ENCODE data around the gene CCL17.
"Not testable (repeated sequence)": the region's sequence is repeated elsewhere in the genome, so short reads cannot be mapped to it uniquely, and the experiment has no call there.

CCL17 gene

DNA sequence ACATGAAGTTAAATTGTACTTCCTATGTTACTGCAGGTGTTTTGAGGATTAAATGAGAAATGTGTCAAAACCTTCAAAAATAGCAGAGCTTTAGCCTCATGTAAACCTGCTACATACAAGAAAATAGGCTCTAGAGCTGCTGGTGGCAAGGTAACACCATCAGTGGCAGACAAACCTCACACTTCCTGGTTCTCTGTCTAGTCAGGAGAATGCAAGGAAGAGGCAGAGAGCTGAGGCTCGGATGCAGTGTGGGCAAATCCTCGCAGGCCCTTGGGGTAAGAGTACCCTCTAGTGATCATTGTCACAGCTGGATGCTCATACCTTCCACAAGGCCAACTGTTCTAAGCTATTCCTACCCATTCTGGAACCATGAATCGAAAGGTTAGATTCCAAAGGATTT lies 28.4 kb downstream of the CCL17 start:
- H3K27me3 ChIP-seq (ENCODE audit: insufficient read depth, low read length, poor library complexity) = no peaks in the 10 kb centered on the region
- no peak overlapping the region for H3K56ac ChIP-seq (ENCODE audit: low read length)
- no peak overlapping the region for H3K18ac ChIP-seq (ENCODE audit: low read length)
- H4K8ac ChIP-seq (ENCODE audit: low read depth, low read length) = no peak overlapping the region
- H3K36me3 ChIP-seq (ENCODE audit: control insufficient read depth, insufficient read depth, low read length) = peaks cover 9% of the 10 kb centered on the region
- no peaks in the 10 kb centered on the region for H3K79me1 ChIP-seq (ENCODE audit: low read length)
- H4K5ac ChIP-seq (ENCODE audit: low read length) = no peak overlapping the region
- H3K27ac ChIP-seq (ENCODE audit: low read depth, low read length) = no peak overlapping the region
- H2BK5ac ChIP-seq (ENCODE audit: low read length) = no peak overlapping the region
- H2BK120ac ChIP-seq (ENCODE audit: low read depth, low read length) = no peak overlapping the region
- H3K4ac ChIP-seq (ENCODE audit: low read depth, low read length) = no peak overlapping the region
- no peak overlapping the region for H2BK15ac ChIP-seq (replicated peaks; ENCODE audit: low read depth)
- H2AK5ac ChIP-seq (ENCODE audit: low read length) = no peak overlapping the region
- WGBS (ENCODE audit: extremely low coverage, insufficient coverage, low lambda C conversion rate) = no CpG with 5 or more reads among the region's 3 CpGs
- H3K23ac ChIP-seq (ENCODE audit: low read length) = no peak overlapping the region
- no peak overlapping the region for H3K4me3 ChIP-seq (ENCODE audit: low read length)
- no peak overlapping the region for H3K9ac ChIP-seq (ENCODE audit: low read length)
- no peaks in the 10 kb centered on the region for H3K79me2 ChIP-seq (ENCODE audit: control insufficient read depth, insufficient read depth, low read length)
- no peak overlapping the region for H3K4me2 ChIP-seq (ENCODE audit: low read length)
- no peaks in the 10 kb centered on the region for H3K4me1 ChIP-seq (ENCODE audit: control insufficient read depth, low read depth, low read length)
- DNase-seq = no peak

DNA sequence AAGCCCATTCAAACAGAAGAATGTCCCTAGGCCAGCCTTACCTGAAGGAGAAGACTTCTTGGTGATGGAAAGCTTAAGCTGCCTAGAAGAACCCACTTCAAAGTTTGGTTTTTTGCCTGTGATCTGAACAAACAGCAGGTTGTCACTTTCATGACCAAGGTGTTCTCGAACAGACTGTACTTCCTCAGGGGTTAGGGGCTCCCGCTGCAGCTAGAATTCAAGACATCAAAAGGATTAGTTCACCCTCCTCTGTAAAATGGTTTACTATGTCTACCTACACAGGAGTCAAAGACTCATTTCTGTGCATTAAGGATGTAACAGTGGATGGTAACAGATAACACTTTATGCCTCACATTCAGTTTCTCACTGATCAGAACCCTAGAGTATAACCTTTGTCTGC lies 29.4 kb downstream of the CCL17 start:
- no peak overlapping the region for H3K23ac ChIP-seq (ENCODE audit: low read length)
- H3K4me2 ChIP-seq (ENCODE audit: low read length) = no peak overlapping the region
- no peak overlapping the region for H2BK120ac ChIP-seq (ENCODE audit: low read depth, low read length)
- no peak overlapping the region for H3K4ac ChIP-seq (ENCODE audit: low read depth, low read length)
- no peak overlapping the region for H3K18ac ChIP-seq (ENCODE audit: low read length)
- no peak overlapping the region for H3K56ac ChIP-seq (ENCODE audit: low read length)
- peaks cover 9% of the 10 kb centered on the region for H3K36me3 ChIP-seq (ENCODE audit: control insufficient read depth, insufficient read depth, low read length)
- no CpG with 5 or more reads among the region's 2 CpGs for WGBS (ENCODE audit: extremely low coverage, insufficient coverage, low lambda C conversion rate)
- no peak overlapping the region for H4K8ac ChIP-seq (ENCODE audit: low read depth, low read length)
- H4K5ac ChIP-seq (ENCODE audit: low read length) = no peak overlapping the region
- H3K27me3 ChIP-seq (ENCODE audit: insufficient read depth, low read length, poor library complexity) = no peaks in the 10 kb centered on the region
- H3K79me2 ChIP-seq (ENCODE audit: control insufficient read depth, insufficient read depth, low read length) = no peaks in the 10 kb centered on the region
- H3K4me3 ChIP-seq (ENCODE audit: low read length) = no peak overlapping the region
- no peaks in the 10 kb centered on the region for H3K79me1 ChIP-seq (ENCODE audit: low read length)
- no peak for DNase-seq
- no peak overlapping the region for H3K27ac ChIP-seq (ENCODE audit: low read depth, low read length)
- no peak overlapping the region for H2AK5ac ChIP-seq (ENCODE audit: low read length)
- H2BK15ac ChIP-seq (replicated peaks; ENCODE audit: low read depth) = no peak overlapping the region
- no peak overlapping the region for H2BK5ac ChIP-seq (ENCODE audit: low read length)
- no peak overlapping the region for H3K9ac ChIP-seq (ENCODE audit: low read length)
- no peaks in the 10 kb centered on the region for H3K4me1 ChIP-seq (ENCODE audit: control insufficient read depth, low read depth, low read length)

DNA sequence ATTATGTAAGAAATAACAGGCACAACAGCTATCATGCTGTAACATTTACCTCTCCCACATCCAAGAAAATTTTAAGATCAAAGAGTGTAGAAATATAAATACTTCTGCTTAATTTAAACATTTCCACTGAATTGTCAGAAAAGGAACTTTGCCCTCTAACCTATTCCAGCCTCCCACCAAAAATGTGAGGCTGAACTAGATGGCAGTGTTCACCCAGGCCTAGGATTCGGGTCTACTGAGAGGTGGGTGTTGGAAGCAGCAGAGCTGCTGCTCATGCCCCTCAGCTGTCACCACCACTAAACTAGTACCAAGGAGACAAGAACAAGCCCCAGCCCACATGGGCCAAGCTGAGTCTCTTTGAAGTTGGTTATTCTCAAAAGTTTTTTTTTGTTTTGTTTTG lies 31.3 kb downstream of the CCL17 start:
- no peak overlapping the region for H3K4ac ChIP-seq (ENCODE audit: low read depth, low read length)
- H3K18ac ChIP-seq (ENCODE audit: low read length) = no peak overlapping the region
- WGBS (ENCODE audit: extremely low coverage, insufficient coverage, low lambda C conversion rate) = no CpG with 5 or more reads among the region's 1 CpG
- peaks cover 7% of the 10 kb centered on the region for H3K36me3 ChIP-seq (ENCODE audit: control insufficient read depth, insufficient read depth, low read length)
- no peaks in the 10 kb centered on the region for H3K4me1 ChIP-seq (ENCODE audit: control insufficient read depth, low read depth, low read length)
- no peak overlapping the region for H4K5ac ChIP-seq (ENCODE audit: low read length)
- no peaks in the 10 kb centered on the region for H3K27me3 ChIP-seq (ENCODE audit: insufficient read depth, low read length, poor library complexity)
- DNase-seq = no peak
- no peak overlapping the region for H2BK120ac ChIP-seq (ENCODE audit: low read depth, low read length)
- no peak overlapping the region for H3K9ac ChIP-seq (ENCODE audit: low read length)
- no peak overlapping the region for H4K8ac ChIP-seq (ENCODE audit: low read depth, low read length)
- no peak overlapping the region for H2BK5ac ChIP-seq (ENCODE audit: low read length)
- H3K79me2 ChIP-seq (ENCODE audit: control insufficient read depth, insufficient read depth, low read length) = no peaks in the 10 kb centered on the region
- no peak overlapping the region for H2AK5ac ChIP-seq (ENCODE audit: low read length)
- H3K23ac ChIP-seq (ENCODE audit: low read length) = no peak overlapping the region
- H2BK15ac ChIP-seq (replicated peaks; ENCODE audit: low read depth) = no peak overlapping the region
- H3K4me3 ChIP-seq (ENCODE audit: low read length) = no peak overlapping the region
- no peak overlapping the region for H3K4me2 ChIP-seq (ENCODE audit: low read length)
- H3K79me1 ChIP-seq (ENCODE audit: low read length) = no peaks in the 10 kb centered on the region
- H3K27ac ChIP-seq (ENCODE audit: low read depth, low read length) = no peak overlapping the region
- no peak overlapping the region for H3K56ac ChIP-seq (ENCODE audit: low read length)

DNA sequence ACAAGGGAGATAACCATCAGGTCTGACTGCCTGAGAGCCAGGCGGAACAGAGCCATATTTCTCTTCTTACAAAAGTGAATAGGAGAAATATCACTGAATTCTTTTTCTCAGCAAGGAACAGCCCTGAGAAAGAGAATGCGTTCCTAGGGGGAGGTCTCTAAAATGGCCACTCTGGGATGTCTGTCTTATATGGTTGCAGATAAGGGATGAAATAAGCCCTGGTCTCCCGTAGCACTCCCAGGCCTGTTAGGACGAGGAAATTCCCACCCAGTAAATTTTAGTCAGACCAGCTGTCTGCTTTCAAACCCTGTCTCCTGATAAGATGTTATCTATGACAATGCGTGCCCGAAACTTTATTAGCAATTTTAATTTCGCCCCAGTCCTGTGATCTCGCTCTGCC lies 35.4 kb downstream of the CCL17 start:
- not testable (repeated sequence) for H2BK5ac ChIP-seq (ENCODE audit: low read length); H3K36me3 ChIP-seq (ENCODE audit: control insufficient read depth, insufficient read depth, low read length)

DNA sequence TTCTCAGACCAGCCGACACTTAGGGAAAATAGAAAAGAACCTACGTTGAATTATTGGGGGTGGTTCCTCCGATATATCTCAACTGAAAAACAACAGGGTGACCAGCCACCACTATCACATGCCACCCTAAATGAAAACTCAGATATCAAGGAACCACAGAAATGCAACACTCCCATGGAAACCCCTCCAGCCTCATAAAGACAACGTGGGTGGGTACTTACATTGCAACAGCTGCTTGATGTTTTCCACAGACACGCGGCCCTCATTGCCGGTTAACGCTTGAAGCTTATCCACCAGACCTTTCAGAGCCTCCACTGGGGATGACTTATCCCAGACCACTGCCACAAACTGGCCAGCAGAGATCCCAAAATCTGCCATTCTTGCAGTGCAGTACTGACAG lies 36.0 kb downstream of the CCL17 start:
- not testable (repeated sequence) for H3K4me2 ChIP-seq (ENCODE audit: low read length); H2BK5ac ChIP-seq (ENCODE audit: low read length); H2BK15ac ChIP-seq (replicated peaks; ENCODE audit: low read depth); H3K4me1 ChIP-seq (ENCODE audit: control insufficient read depth, low read depth, low read length); H3K79me2 ChIP-seq (ENCODE audit: control insufficient read depth, insufficient read depth, low read length); H3K27ac ChIP-seq (ENCODE audit: low read depth, low read length); H4K8ac ChIP-seq (ENCODE audit: low read depth, low read length); H4K5ac ChIP-seq (ENCODE audit: low read length); H3K23ac ChIP-seq (ENCODE audit: low read length); H3K4ac ChIP-seq (ENCODE audit: low read depth, low read length); H3K36me3 ChIP-seq (ENCODE audit: control insufficient read depth, insufficient read depth, low read length); H2AK5ac ChIP-seq (ENCODE audit: low read length); H3K4me3 ChIP-seq (ENCODE audit: low read length); H3K18ac ChIP-seq (ENCODE audit: low read length); H3K9ac ChIP-seq (ENCODE audit: low read length); H3K27me3 ChIP-seq (ENCODE audit: insufficient read depth, low read length, poor library complexity); H3K79me1 ChIP-seq (ENCODE audit: low read length); DNase-seq; H3K56ac ChIP-seq (ENCODE audit: low read length); H2BK120ac ChIP-seq (ENCODE audit: low read depth, low read length)
- no CpG with 5 or more reads among the region's 8 CpGs for WGBS (ENCODE audit: extremely low coverage, insufficient coverage, low lambda C conversion rate)

More for the DNA sequence above, 35.4 kb downstream of the CCL17 start:
- H3K4ac ChIP-seq (ENCODE audit: low read depth, low read length); H3K9ac ChIP-seq (ENCODE audit: low read length); DNase-seq; H3K79me1 ChIP-seq (ENCODE audit: low read length); H4K8ac ChIP-seq (ENCODE audit: low read depth, low read length); H2BK120ac ChIP-seq (ENCODE audit: low read depth, low read length); H3K18ac ChIP-seq (ENCODE audit: low read length); H3K79me2 ChIP-seq (ENCODE audit: control insufficient read depth, insufficient read depth, low read length); H2AK5ac ChIP-seq (ENCODE audit: low read length); H3K56ac ChIP-seq (ENCODE audit: low read length); H3K23ac ChIP-seq (ENCODE audit: low read length); H4K5ac ChIP-seq (ENCODE audit: low read length); H3K4me2 ChIP-seq (ENCODE audit: low read length); H3K27me3 ChIP-seq (ENCODE audit: insufficient read depth, low read length, poor library complexity); H3K27ac ChIP-seq (ENCODE audit: low read depth, low read length); H3K4me1 ChIP-seq (ENCODE audit: control insufficient read depth, low read depth, low read length); H3K4me3 ChIP-seq (ENCODE audit: low read length); H2BK15ac ChIP-seq (replicated peaks; ENCODE audit: low read depth): not testable (repeated sequence)
- no CpG with 5 or more reads among the region's 8 CpGs for WGBS (ENCODE audit: extremely low coverage, insufficient coverage, low lambda C conversion rate)

DNA sequence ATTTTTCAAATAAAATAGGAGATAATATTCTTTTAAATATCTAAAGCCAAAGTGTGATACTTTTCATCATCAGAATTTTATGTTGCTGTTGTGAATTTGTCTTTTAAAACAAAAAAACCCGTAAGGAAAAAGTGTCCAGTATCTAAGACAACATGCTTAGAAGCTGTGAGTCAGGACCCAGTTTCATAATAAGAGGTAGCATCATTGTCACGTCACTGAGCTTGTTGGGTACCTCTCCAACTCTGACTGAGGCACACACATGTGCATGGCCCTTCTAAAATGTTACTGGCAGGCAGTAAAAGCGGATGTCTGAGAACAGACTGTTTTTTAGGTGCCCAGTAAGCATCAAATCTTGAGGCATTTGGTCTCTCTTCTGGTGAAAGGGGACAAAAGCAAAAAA lies 40.1 kb downstream of the CCL17 start:
- H2AK5ac ChIP-seq (ENCODE audit: low read length) = no peak overlapping the region
- H3K18ac ChIP-seq (ENCODE audit: low read length) = no peak overlapping the region
- H3K36me3 ChIP-seq (ENCODE audit: control insufficient read depth, insufficient read depth, low read length) = peaks cover 2% of the 10 kb centered on the region
- H3K56ac ChIP-seq (ENCODE audit: low read length) = no peak overlapping the region
- peaks cover 15% of the 10 kb centered on the region for H3K79me1 ChIP-seq (ENCODE audit: low read length)
- no peak for DNase-seq
- H3K27me3 ChIP-seq (ENCODE audit: insufficient read depth, low read length, poor library complexity) = no peaks in the 10 kb centered on the region
- H3K4me2 ChIP-seq (ENCODE audit: low read length) = no peak overlapping the region
- H2BK15ac ChIP-seq (replicated peaks; ENCODE audit: low read depth) = no peak overlapping the region
- H3K27ac ChIP-seq (ENCODE audit: low read depth, low read length) = no peak overlapping the region
- H3K4me1 ChIP-seq (ENCODE audit: control insufficient read depth, low read depth, low read length) = peaks cover 4% of the 10 kb centered on the region
- no peak overlapping the region for H3K9ac ChIP-seq (ENCODE audit: low read length)
- H3K79me2 ChIP-seq (ENCODE audit: control insufficient read depth, insufficient read depth, low read length) = peaks cover 13% of the 10 kb centered on the region
- no CpG with 5 or more reads among the region's 3 CpGs for WGBS (ENCODE audit: extremely low coverage, insufficient coverage, low lambda C conversion rate)
- H4K8ac ChIP-seq (ENCODE audit: low read depth, low read length) = no peak overlapping the region
- H2BK120ac ChIP-seq (ENCODE audit: low read depth, low read length) = no peak overlapping the region
- no peak overlapping the region for H3K23ac ChIP-seq (ENCODE audit: low read length)
- no peak overlapping the region for H3K4ac ChIP-seq (ENCODE audit: low read depth, low read length)
- H4K5ac ChIP-seq (ENCODE audit: low read length) = no peak overlapping the region
- H3K4me3 ChIP-seq (ENCODE audit: low read length) = no peak overlapping the region
- no peak overlapping the region for H2BK5ac ChIP-seq (ENCODE audit: low read length)
